Fibroblast of lung (primary cell): ENCODE data around the gene POMT1.

Experiments
- EZH2 ChIP-seq: IDR thresholded peaks from 2 replicates; pipeline ENCODE4 v1.5.1; 2012; ENCODE audit warnings: low read length, control low read depth, mild to moderate bottlenecking; ENCODE audit errors: missing control alignments
- TF ChIP-seq, protein P1 (sequence below), 2 donors: IDR thresholded peaks in 1 of 2; conservative IDR thresholded peaks in 1 of 2; 1 replicate in 1 of 2; 2 replicates in 1 of 2; pipeline ENCODE4 v1.5.1; 2011 to 2012; ENCODE audit warnings: low read length in 2 of 2, control low read depth in 1 of 2, inconsistent platforms in 1 of 2, low read depth in 1 of 2, mild to moderate bottlenecking in 1 of 2

DNA sequence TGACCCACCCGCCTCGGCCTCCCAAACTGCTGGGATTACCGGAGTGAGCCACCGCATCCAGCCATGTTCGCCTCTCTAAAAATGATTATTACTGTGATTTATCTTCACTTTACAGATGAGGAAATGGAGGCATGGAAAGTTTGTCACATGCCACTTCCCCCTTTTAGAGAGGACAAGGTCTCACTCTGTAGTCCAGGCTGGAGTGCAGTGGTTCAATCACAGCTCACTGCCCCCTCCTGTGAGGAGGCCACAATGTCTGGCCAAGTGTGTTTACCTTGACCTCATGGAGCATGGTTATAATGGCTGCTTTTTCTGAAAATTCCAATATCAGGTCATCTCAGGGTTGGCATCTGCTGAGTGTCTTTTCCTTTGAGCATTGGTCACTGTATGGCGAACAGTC lies 49.3 kb downstream of the POMT1 start:
- TF ChIP-seq, protein P1, sequence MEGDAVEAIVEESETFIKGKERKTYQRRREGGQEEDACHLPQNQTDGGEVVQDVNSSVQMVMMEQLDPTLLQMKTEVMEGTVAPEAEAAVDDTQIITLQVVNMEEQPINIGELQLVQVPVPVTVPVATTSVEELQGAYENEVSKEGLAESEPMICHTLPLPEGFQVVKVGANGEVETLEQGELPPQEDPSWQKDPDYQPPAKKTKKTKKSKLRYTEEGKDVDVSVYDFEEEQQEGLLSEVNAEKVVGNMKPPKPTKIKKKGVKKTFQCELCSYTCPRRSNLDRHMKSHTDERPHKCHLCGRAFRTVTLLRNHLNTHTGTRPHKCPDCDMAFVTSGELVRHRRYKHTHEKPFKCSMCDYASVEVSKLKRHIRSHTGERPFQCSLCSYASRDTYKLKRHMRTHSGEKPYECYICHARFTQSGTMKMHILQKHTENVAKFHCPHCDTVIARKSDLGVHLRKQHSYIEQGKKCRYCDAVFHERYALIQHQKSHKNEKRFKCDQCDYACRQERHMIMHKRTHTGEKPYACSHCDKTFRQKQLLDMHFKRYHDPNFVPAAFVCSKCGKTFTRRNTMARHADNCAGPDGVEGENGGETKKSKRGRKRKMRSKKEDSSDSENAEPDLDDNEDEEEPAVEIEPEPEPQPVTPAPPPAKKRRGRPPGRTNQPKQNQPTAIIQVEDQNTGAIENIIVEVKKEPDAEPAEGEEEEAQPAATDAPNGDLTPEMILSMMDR (conservative IDR thresholded peaks at IDR 0.05 in 1 of 2, IDR thresholded peaks at IDR 0.05 in 1 of 2; ENCODE audit: low read depth in 1 of 2, low read length in 2 of 2) = no peak
- no peak for TF ChIP-seq EZH2
